HCT116 (cell line): ENCODE measurements around the gene LRRC51. TPM values are rescaled to one million over a fixed set of nuclear protein-coding genes. Genes with fewer than 3 reads are reported as not detected.

ENCODE experiments used
- ATAC-seq: fragments of 200-7000 bp; cut with Tn5 transposase; 2 replicates; pipeline ENCODE4 v1.9.1; 2020; ENCODE audit warnings: mild to moderate bottlenecking, moderate library complexity
- BruUV-seq: library from RNA; stranded (reverse); fragments of 400-500 nt; replicated peaks from 2 replicates; lab custom pipeline; 2021; lab: Mats Ljungman, UMichigan
- CTCF ChIA-PET: fragments of 300-600 bp; sonication (Branson Sonifier 250); formaldehyde crosslinking; loops from one replicate; lab custom pipeline; 2021; ENCODE audit warnings: antibody characterized with exemption; lab: Charles Lee
- POLR2A ChIA-PET: fragments of 300-600, 350-600 bp; sonication (Branson Sonifier 250); formaldehyde crosslinking; loops from one replicate; lab custom pipeline; 2021; ENCODE audit warnings: antibody characterized with exemption; lab: Charles Lee
- RAD21 ChIA-PET, 2 experiments: fragments of 300-600 bp; sonication (Branson Sonifier 250); formaldehyde crosslinking; loops; one replicate each; lab custom pipeline; 2023; ENCODE audit warnings: low total read pairs in 2 of 2; ENCODE audit not compliant: uncharacterized antibody in 2 of 2, unreplicated experiment in 2 of 2, low non-redundant PET in 1 of 2; lab: Charles Lee
- DNase-seq: peaks from one replicate; pipeline ENCODE4 v3.0.0-alpha.2; 2010; ENCODE audit warnings: low read depth, low spot score
- H2AFZ ChIP-seq: fragments of 200-600 bp; shearing (Covaris generic), sonication (generic); 2 replicates; pipeline ENCODE4 v1.6.1; 2017; ENCODE audit warnings: low read depth, mixed run types, mixed read lengths, antibody characterized with exemption, low read length; ENCODE audit not compliant: poor library complexity, severe bottlenecking
- H3K27ac ChIP-seq: 2 replicates; pipeline ENCODE4 v1.5.1; 2012; ENCODE audit warnings: low read depth, low read length
- H3K27me3 ChIP-seq: fragments of 200-600 bp; sonication (generic); 2 replicates; pipeline ENCODE4 v1.6.1; 2016; ENCODE audit warnings: mixed run types, low read length, mixed read lengths; ENCODE audit not compliant: insufficient read depth
- H3K36me3 ChIP-seq, 2 experiments: fragments of 200-500 bp in 1 of 2; fragments of 200-600 bp in 1 of 2; sonication (Bioruptor generic) in 1 of 2; sonication (generic) in 1 of 2; 2 replicates each; pipeline versions ENCODE4 v1.5.1 to v1.6.1; 2014 to 2016; ENCODE audit warnings: low read length in 2 of 2, inconsistent platforms in 1 of 2, mixed read lengths in 1 of 2, mixed run types in 1 of 2; ENCODE audit not compliant: insufficient read depth in 2 of 2, control insufficient read depth in 1 of 2
- H3K4me1 ChIP-seq, 2 experiments: fragments of 200-600 bp in 1 of 2; sonication (generic) in 1 of 2; 2 replicates each; pipeline versions ENCODE4 v1.5.1 to v1.6.1; 2012 to 2017; ENCODE audit warnings: low read length in 2 of 2, inconsistent platforms in 1 of 2, mild to moderate bottlenecking in 1 of 2, mixed read lengths in 1 of 2, mixed run types in 1 of 2, moderate library complexity in 1 of 2; ENCODE audit not compliant: insufficient read depth in 2 of 2, control insufficient read depth in 1 of 2
- H3K4me2 ChIP-seq: fragments of 200-600 bp; sonication (generic); 2 replicates; pipeline ENCODE4 v1.6.1; 2017; ENCODE audit warnings: mixed run types, low read length, mixed read lengths
- H3K4me3 ChIP-seq, 2 experiments: fragments of 200-600 bp in 1 of 2; sonication (generic) in 1 of 2; replicated peaks in 1 of 2; 2 replicates each; pipeline ENCODE4 v1.5.1; 2011 to 2016; ENCODE audit warnings: low read length in 2 of 2, control low read depth in 1 of 2, low read depth in 1 of 2, mild to moderate bottlenecking in 1 of 2, mixed read lengths in 1 of 2, mixed run types in 1 of 2
- H3K79me2 ChIP-seq: fragments of 200-600 bp; sonication (generic); 2 replicates; pipeline ENCODE4 v1.6.1; 2017; ENCODE audit warnings: mild to moderate bottlenecking, mixed run types, low read length, moderate library complexity, mixed read lengths; ENCODE audit not compliant: insufficient read depth
- H3K9ac ChIP-seq: fragments of 200-600 bp; sonication (generic); 2 replicates; pipeline ENCODE4 v1.6.1; 2016; ENCODE audit warnings: low read length, mixed read lengths
- H3K9me2 ChIP-seq: fragments of 200-600 bp; sonication (generic), shearing (Covaris generic); 2 replicates; pipeline ENCODE4 v1.6.1; 2017; ENCODE audit warnings: mixed run types, mild to moderate bottlenecking, moderate library complexity; ENCODE audit not compliant: insufficient read depth
- H3K9me3 ChIP-seq, 2 experiments: fragments of 200-500 bp in 1 of 2; fragments of 200-600 bp in 1 of 2; sonication (Bioruptor generic) in 1 of 2; sonication (generic) in 1 of 2; 2 replicates each; pipeline ENCODE4 v1.6.1; 2014 to 2017; ENCODE audit warnings: low read length in 2 of 2, mixed read lengths in 2 of 2, inconsistent platforms in 1 of 2, low read depth in 1 of 2, mild to moderate bottlenecking in 1 of 2, mixed run types in 1 of 2, moderate library complexity in 1 of 2; ENCODE audit not compliant: control insufficient read depth in 1 of 2, insufficient read depth in 1 of 2
- H4K20me1 ChIP-seq: fragments of 200-600 bp; sonication (generic), shearing (Covaris generic); 2 replicates; pipeline ENCODE4 v1.6.1; 2017; ENCODE audit warnings: mixed run types, mild to moderate bottlenecking, moderate library complexity; ENCODE audit not compliant: insufficient read depth
- ATF3 ChIP-seq: IDR thresholded peaks from 2 replicates; pipeline ENCODE4 v1.6.1; 2012
- CBX3 ChIP-seq: IDR thresholded peaks from 2 replicates; pipeline ENCODE4 v1.6.1; 2012; ENCODE audit warnings: low read depth
- CEBPB ChIP-seq: IDR thresholded peaks from 2 replicates; pipeline ENCODE4 v1.6.1; 2012; ENCODE audit warnings: low read depth
- CTCF ChIP-seq, 3 experiments: fragments of 200-600 bp in 1 of 3; sonication (generic) in 1 of 3; IDR thresholded peaks in 2 of 3; conservative IDR thresholded peaks in 1 of 3; 2 replicates each; pipeline ENCODE4 v1.5.1; 2012 to 2017; ENCODE audit warnings: low read depth in 2 of 3, low read length in 2 of 3, antibody characterized with exemption in 1 of 3, borderline replicate concordance in 1 of 3, control low read depth in 1 of 3, mild to moderate bottlenecking in 1 of 3, mixed read lengths in 1 of 3, mixed run types in 1 of 3, moderate library complexity in 1 of 3; ENCODE audit not compliant: insufficient read depth in 1 of 3
- EGR1 ChIP-seq: IDR thresholded peaks from 2 replicates; pipeline ENCODE4 v1.6.1; 2012; ENCODE audit warnings: low read depth
- EZH2 ChIP-seq: fragments of 200-600 bp; sonication (generic); IDR thresholded peaks from 2 replicates; pipeline ENCODE4 v1.6.1; 2017; ENCODE audit warnings: antibody characterized with exemption, mixed run types
- EZH2phosphoT487 ChIP-seq: fragments of 200-600 bp; IDR thresholded peaks from 2 replicates; pipeline ENCODE4 v1.6.1; 2018; ENCODE audit warnings: antibody characterized with exemption, borderline replicate concordance
- FOSL1 ChIP-seq: IDR thresholded peaks from 2 replicates; pipeline ENCODE4 v1.6.1; 2012; ENCODE audit warnings: low read depth
- JUND ChIP-seq: IDR thresholded peaks from 2 replicates; pipeline ENCODE4 v1.6.1; 2012
- MAX ChIP-seq: IDR thresholded peaks from 2 replicates; pipeline ENCODE4 v1.6.1; 2012
- RAD21 ChIP-seq: IDR thresholded peaks from 2 replicates; pipeline ENCODE4 v1.6.1; 2012; ENCODE audit warnings: low read depth, mild to moderate bottlenecking
- REST ChIP-seq: IDR thresholded peaks from 2 replicates; pipeline ENCODE4 v1.6.1; 2012; ENCODE audit warnings: low read depth
- SRF ChIP-seq: IDR thresholded peaks from 2 replicates; pipeline ENCODE4 v1.6.1; 2012; ENCODE audit warnings: low read depth
- TCF7L2 ChIP-seq: IDR thresholded peaks from 2 replicates; pipeline ENCODE4 v1.7.0; 2011; ENCODE audit warnings: borderline replicate concordance, inconsistent platforms; ENCODE audit not compliant: insufficient read depth, insufficient read length; ENCODE audit errors: extremely low read depth
- YY1 ChIP-seq: IDR thresholded peaks from 2 replicates; pipeline ENCODE4 v1.6.1; 2011; ENCODE audit warnings: low read length, low read depth, moderate library complexity, mild to moderate bottlenecking; ENCODE audit not compliant: insufficient replicate concordance; ENCODE audit errors: extremely low read depth
- ZBTB33 ChIP-seq: IDR thresholded peaks from 2 replicates; pipeline ENCODE4 v1.6.1; 2011; ENCODE audit warnings: mild to moderate bottlenecking, low read length, moderate library complexity; ENCODE audit not compliant: insufficient replicate concordance; ENCODE audit errors: extremely low read depth
- ZFX ChIP-seq: fragments of 450-650 bp; IDR thresholded peaks from 2 replicates; pipeline ENCODE4 v1.6.1; 2017
- intact Hi-C: fragments of 100-400 bp; cut with micrococcal nuclease; formaldehyde crosslinking; loops from 2 replicates; pipeline ENCODE4 v1.10.0; 2022
- total RNA-seq: library from RNA; stranded (reverse); gene quantifications from one replicate; pipeline ENCODE4 v1.2.1, GENCODE V29; 2021; ENCODE audit not compliant: unreplicated experiment

LRRC51 gene
- total RNA-seq, 1 experiment from 2014 or later = 10.8 TPM

GRCh38 chr11:72112143-72112977, 31.7 kb downstream of the LRRC51 start, which contains the start of gene ANAPC15:
Gene ANAPC15, minus strand, starts transcription at chr11:72112695. Its CDS starts 1,419 bp downstream, at chr11:72111276.
- ChIA-PET CTCF (interaction anchor here (1.0 to 1.5 kb wide), 2 partner anchors 87 to 319 kb away, joined by 4 read pairs; no protein-coding TSS in a partner anchor), POLR2A (interaction anchor here (0.6 to 1.6 kb wide), 7 partner anchors 12 to 126 kb away, joined by 3 to 6 read pairs (median 3); no protein-coding TSS in a partner anchor), RAD21 (interaction anchor here in 1 of 2 experiments (0.6 kb wide), 1 partner anchor 10 kb away, joined by 3 read pairs; no protein-coding TSS in a partner anchor)
- Histone ChIP-seq H3K9me3 (no peaks in the 10 kb centered on the region), H3K27ac (peak within 1 kb of the TSS; percentile 76), H3K36me3 (no peaks in the 10 kb centered on the region), H3K79me2 (no peaks in the 10 kb centered on the region), H3K4me2 (peak within 1 kb of the TSS; percentile 74), H3K9ac (peak within 1 kb of the TSS; percentile 83), H4K20me1 (no peaks in the 10 kb centered on the region), H3K4me1 (peaks cover 4 to 20% of the 10 kb centered on the region in 2 experiments; a peak in 3 of 4 replicates), H3K27me3 (no peaks in the 10 kb centered on the region), H3K9me2 (no peaks in the 10 kb centered on the region), H2AFZ (no peak within 1 kb of the TSS), H3K4me3 (peak within 1 kb of the TSS; percentile 60 to 82)
- ATAC-seq = peak; percentile 91
- BruUV-seq = no TSS peak
- intact Hi-C loops = loop anchor here (1.0 to 10.0 kb wide), 2 partner anchors 9 to 322 kb away; partner anchors contain the start of genes CLPB and LAMTOR1
- peak; percentile 99 for DNase-seq
- TF ChIP-seq ZFX (peak; percentile 1; the same call in 1 of the 2 replicates), FOSL1 (no peak), EZH2phosphoT487 (no peak), REST (no peak), EZH2 (no peak), EGR1 (peak; percentile 81), JUND (no peak), SRF (peak; percentile 99), TCF7L2 (peak; percentile 85), CTCF (IDR thresholded peaks at IDR 0.05 in 2 of 3, conservative IDR thresholded peaks at IDR 0.05 in 1 of 3; ENCODE audit: borderline replicate concordance in 1 of 3, insufficient read depth in 1 of 3, low read depth in 2 of 3, low read length in 2 of 3) (no peak), YY1 (no peak), ZBTB33 (peak; percentile 20), ATF3 (no peak), CBX3 (no peak), MAX (peak; percentile 41; the same call in 1 of the 2 replicates), CEBPB (no peak), RAD21 (no peak)
